AG04450 (cell line): ENCODE data around the gene CDH4. TPM values are rescaled to one million over a fixed set of nuclear protein-coding genes. Genes with fewer than 3 reads are reported as not detected.

Experiments
- CTCF ChIA-PET: fragments of 300-600, 350-600 bp; formaldehyde crosslinking; extraction: SDS; loops from one replicate; lab custom pipeline; 2022; ENCODE audit warnings: antibody characterized with exemption, inconsistent platforms; lab: Charles Lee
- POLR2A ChIA-PET: fragments of 350-600 bp; formaldehyde crosslinking; extraction: SDS; loops from one replicate; lab custom pipeline; 2021; ENCODE audit warnings: antibody characterized with exemption, inconsistent platforms; lab: Yijun Ruan, JAX
- DNase-seq: peaks from one replicate; pipeline ENCODE4 v3.0.0-alpha.2; 2011; ENCODE audit warnings: low read depth, low spot score
- H3K27ac ChIP-seq: one replicate; pipeline ENCODE4 v1.5.1; 2012; ENCODE audit warnings: low read depth, low read length, control low read depth
- H3K27me3 ChIP-seq: one replicate; pipeline ENCODE4 v1.6.0; 2012; ENCODE audit warnings: low read length; ENCODE audit not compliant: control insufficient read depth, insufficient read depth
- H3K4me3 ChIP-seq: 2 replicates; pipeline ENCODE4 v1.5.1; 2011; ENCODE audit warnings: mild to moderate bottlenecking, low read depth, low read length, control low read depth
- H3K9me3 ChIP-seq: 2 replicates; pipeline ENCODE4 v1.5.1; 2012; ENCODE audit warnings: low read length; ENCODE audit not compliant: control insufficient read depth, insufficient read depth
- CTCF ChIP-seq: IDR thresholded peaks from 2 replicates; pipeline ENCODE4 v1.5.1; 2011; ENCODE audit warnings: low read depth, low read length, control low read depth, inconsistent platforms
- polyA plus RNA-seq: library from polyadenylated mRNA; depleted of rRNA; stranded (reverse); fragments of >200 nt; gene quantifications from 2 replicates; pipeline ENCODE4 v1.2.3, GENCODE V29; 2011

Gene CDH4
- polyA plus RNA-seq, 1 experiment: 1.6 TPM

DNA sequence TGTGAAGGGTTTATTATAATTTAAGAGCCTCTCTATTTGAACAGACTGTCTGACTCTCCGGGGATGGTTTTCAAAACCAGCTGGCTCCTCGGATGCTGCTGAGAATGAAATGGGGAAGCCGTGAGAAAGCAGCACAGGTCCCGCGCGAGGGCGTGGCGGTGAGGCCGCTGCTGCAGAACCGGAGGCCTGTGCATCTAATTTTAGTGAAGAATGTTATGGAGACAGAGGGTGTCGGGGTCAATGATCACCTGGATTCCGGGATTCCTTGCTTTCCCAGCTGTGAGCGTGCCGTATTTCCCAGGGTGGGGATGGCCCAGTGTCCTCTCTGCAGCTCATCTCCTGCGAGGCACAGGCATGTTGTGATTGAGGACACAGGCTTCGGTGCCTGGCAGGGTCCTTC is 348.0 kb downstream of the CDH4 start:
- CTCF ChIA-PET: no interaction called here
- H3K27ac ChIP-seq: no peak overlapping the region
- peaks cover 82% of the 10 kb centered on the region for H3K9me3 ChIP-seq
- H3K27me3 ChIP-seq: no peaks in the 10 kb centered on the region
- POLR2A ChIA-PET: no interaction called here
- no peak overlapping the region for H3K4me3 ChIP-seq
- no peak for DNase-seq
- no peak for TF ChIP-seq CTCF

- Histone ChIP-seq H3K4me3 (no peak overlapping the region), H3K9me3 (peaks cover 69% of the 10 kb centered on the region), H3K27me3 (no peaks in the 10 kb centered on the region), H3K27ac (no peak overlapping the region)
- POLR2A ChIA-PET: no interaction called here
- CTCF ChIA-PET: no interaction called here
- no peak for TF ChIP-seq CTCF
- no peak for DNase-seq
Measured at GRCh38 chr20:61601361-61601760, 349.3 kb downstream of the CDH4 start.

GRCh38 chr20:61601853-61602252 is 349.8 kb downstream of the CDH4 start:
- TF ChIP-seq CTCF: no peak
- POLR2A ChIA-PET: no interaction called here
- CTCF ChIA-PET: no interaction called here
- H3K27me3 ChIP-seq: no peaks in the 10 kb centered on the region
- no peak for DNase-seq
- H3K27ac ChIP-seq: no peak overlapping the region
- peaks cover 65% of the 10 kb centered on the region for H3K9me3 ChIP-seq
- H3K4me3 ChIP-seq: no peak overlapping the region

DNA sequence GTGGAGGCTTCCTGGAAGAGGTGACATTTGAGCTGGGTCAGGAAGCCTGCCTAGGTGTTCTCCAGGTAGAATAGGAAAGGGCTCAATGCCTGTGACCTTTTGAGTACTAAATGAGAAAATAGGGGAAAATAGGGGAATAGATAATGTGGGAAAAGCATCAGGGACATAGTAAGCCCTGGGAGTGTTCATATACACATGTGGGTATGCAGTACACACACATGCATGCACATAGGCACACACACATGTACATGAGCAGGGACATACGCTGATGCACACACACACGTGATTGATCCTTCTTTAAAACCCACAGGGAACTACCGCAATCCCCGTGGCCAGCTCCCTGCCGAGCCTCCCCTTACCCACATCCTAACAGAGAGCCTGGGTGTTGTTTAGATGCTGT is 351.7 kb downstream of the CDH4 start:
- Histone ChIP-seq H3K9me3 (peaks cover 48% of the 10 kb centered on the region), H3K27ac (no peak overlapping the region), H3K27me3 (no peaks in the 10 kb centered on the region), H3K4me3 (no peak overlapping the region)
- no peak for DNase-seq
- no peak for TF ChIP-seq CTCF
- ChIA-PET CTCF (no interaction called here), POLR2A (no interaction called here)

DNA sequence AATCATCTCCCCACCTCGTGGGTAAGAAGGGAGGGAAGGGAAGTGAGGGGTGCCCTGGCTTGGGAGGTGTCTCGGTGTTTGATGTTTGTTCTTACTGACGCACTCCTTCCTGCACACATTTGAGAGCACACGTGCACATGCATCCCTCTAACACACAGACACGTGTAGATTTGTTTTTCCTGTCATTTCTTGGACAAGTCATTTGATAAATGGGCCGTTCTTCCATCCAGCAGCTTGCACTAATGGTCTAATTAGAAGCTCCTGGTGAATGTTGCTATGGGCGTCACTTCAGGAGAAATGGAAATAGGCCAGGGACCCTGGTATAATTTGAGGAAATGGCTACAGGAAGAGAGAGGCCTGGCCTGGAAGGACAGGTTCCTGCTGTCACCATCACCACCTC is 352.5 kb downstream of the CDH4 start:
- TF ChIP-seq CTCF: no peak
- ChIA-PET POLR2A (no interaction called here), CTCF (no interaction called here)
- Histone ChIP-seq H3K9me3 (peaks cover 39% of the 10 kb centered on the region), H3K4me3 (no peak overlapping the region), H3K27me3 (no peaks in the 10 kb centered on the region), H3K27ac (no peak overlapping the region)
- no peak for DNase-seq
